Stimulated activated CD4-positive, alpha-beta T cell treated with anti-CD3 and anti-CD28 coated beads, Interleukin-15, amount 100 ng/mL, for 48 hours (primary cell): ENCODE results near the gene MORC1.

Experiments used
- DNase-seq, 2 donors: peaks; one replicate each; pipeline ENCODE4 v3.0.0-alpha.2; 2020; ENCODE audit warnings: low read depth in 2 of 2

MORC1 gene

DNA sequence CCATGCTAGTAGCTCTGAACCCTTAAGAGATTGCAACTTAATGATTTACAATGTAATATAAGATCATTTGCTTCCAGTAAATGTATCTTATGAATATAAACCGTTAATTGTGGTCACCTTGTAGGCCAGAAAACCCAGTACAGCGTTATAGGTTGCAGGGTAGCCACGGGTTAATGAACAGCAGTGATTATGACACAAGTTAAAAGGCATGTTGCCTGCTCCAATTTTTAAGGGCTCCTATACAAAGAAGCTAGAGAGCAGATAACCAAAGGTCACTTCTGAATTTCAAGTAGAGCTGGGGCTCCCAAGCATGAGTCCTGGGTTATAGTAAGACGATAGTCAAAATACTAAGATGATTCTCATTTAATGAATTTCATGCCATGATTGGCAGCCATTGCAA is 177.8 kb downstream of the MORC1 start:
- no peak for DNase-seq

DNA sequence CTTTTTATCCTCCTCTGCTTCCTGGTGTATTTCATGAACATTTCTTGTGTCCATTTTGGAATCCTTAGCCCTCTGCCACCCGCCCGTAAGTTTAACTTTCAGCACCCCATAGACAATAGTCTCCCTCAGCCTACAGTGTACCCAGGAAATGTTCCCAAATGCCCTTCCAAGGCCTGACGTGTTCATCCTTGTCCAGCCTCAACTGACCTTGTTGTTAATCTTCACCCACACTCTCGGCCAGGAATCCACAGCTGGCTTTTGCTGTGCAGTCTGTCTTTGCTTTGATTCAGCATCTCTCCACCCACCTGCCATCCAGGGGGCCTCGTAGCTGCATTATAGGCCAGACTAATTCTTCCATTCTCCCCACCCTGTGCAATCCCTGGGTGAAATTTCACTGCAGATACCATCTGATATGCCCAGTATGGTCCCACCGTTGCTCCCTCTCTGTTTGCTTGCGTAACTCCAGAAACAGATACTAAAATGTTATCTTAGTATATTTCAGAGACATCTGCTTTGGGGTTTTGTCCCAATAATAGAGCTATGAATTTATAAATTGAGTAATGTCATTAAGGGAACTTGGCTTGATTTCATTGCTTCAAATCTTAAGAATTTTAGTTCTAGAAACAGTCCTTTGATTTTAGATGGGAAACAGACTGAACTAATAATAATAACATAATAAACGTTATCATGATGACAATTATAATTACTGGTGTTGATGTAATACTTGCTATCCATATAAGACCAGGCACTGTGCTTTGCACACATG is 180.8 kb downstream of the MORC1 start:
- DNase-seq: no peak

DNA sequence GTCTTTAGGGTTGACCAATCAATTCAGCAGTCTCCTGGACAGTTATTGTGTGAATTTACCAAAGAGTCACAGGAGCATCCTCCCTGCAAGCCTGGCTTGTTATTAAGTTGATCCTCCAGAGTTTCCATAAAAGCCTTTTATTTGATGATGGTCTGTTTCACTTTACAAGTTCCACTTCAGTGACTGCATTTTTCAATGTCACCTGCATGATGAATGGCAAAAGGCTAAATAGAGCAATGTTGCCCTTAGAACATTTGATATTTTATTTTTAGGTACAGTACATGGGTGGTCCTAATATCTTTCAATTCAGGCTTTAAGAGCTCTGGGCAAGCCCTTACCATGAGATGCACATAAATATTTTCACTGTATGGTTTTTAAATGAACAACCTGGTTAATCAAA is 186.9 kb downstream of the MORC1 start:
- DNase-seq: no peak

DNA sequence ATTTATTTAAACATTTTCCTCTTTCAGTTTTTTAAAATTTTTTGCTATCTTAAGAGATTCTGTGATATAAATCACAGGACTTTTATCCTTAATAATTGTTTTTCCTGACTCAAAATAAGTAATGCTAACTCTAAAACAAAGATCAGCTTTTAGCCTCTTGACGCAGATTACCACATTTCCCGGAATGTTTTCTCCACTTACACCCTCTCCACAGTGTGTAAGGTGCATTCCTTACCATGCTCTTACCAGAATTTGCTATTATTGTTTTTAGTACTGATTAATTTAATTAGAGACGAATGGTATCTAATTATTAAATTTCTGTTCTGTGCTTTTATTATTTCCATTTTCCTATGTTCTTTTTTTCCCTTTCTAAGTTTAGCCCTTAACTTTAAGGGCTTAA is 199.1 kb downstream of the MORC1 start:
- DNase-seq: no peak

DNA sequence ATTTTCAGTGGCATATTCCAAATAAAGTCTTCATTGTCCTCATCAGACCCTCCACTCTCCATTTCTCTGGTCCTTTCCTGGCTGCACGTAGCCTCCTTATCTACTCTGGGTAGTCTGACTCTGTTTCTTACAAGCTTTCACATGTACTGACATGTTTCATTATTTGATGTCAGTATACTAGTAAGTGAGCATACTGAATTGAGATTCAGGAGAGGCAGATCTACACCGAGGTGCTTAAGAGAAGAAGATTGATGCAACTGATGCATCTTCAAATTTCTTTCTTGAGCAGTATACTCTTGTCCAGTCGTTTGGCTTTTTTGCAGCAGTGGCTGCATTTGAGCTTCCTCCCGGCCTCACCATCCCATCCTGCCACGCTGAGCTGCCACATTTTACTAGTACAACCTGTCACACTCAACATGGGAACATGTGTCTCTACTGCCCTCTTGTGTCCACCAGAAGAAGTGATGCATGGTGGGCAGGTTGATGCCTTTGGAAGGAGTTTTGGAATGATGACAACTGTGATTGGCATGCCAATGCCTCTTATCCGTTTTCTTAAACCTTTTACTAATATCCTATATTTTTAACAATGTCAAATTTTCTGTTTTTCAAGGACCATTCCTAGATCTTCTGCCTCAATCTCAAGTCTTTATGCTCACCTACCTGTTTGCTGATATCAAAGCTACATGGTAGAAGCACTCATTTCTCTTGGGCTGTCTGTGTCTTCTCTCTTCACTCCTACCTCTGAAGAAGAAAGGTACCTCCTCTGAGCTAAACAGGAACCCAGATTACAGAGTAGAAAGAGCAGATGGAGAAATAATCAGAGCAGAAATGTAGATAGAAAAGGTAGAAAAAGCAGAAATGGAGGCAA is 202.9 kb downstream of the MORC1 start:
- DNase-seq: peak; percentile 45 to 53

DNA sequence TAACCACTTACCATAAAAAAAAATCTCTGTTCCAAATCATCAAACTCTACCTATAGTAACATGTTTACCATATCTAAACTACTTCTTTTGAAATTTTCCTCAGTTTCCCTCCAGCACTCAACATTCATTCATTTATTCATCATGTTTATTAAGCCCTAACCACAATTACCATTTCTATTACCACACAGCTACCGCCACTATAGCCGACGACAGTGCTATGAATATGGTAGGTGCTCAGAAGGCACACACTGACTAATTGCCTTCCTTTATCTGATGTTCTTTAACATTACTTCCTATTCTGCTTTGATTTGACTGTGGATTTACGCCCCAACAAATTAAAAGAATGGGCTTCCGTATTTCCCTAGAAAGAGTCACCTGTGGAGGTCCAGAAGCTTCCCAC is 208.1 kb downstream of the MORC1 start:
- no peak for DNase-seq
